Measurements from ENCODE around the gene MGAT3.

MGAT3 gene

DNA sequence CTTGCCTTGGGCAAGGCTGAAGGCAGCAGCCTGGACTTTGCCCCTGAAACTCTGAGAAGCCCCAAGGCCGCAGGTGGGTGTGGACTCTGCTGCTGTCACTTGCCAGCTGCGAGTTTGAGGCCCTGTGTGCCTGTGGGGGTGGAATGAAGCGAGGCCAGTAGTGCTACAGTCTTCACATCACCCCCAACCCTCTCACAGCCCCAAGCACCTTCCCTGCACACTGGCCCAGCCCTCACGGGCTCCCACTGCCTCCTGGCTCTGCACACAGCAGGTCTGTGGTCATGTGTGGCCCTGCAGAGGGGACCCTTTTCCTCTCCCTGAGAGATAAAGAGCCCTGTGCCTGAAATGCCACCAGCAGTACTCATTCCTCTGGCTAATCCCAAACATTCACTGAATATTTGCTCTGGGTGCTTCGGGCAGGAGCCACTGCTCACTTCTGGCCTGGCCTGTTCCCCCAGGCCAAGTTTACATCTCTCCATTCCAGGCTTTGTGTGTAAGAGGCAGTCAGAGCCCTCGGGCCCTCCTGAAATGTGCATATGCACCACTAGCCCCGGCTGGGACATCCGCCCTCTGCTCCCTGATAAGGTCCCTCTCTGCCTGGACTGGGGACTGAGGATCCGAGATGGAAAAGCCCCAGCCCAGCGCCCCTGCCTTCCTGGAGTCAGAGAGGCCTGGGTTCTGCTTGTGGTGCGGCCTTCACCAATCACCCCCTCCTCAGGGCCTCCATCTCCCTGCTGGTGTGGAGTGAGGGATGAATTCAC is 17.7 kb downstream of the MGAT3 start:
- H3K9me3 ChIP-seq (ENCODE audit: insufficient read depth, low read depth, low read length), result no peaks in the 10 kb centered on the region
- no peak overlapping the region for H3K4me3 ChIP-seq (ENCODE audit: low read length, poor library complexity, severe bottlenecking)
- H3F3A ChIP-seq (ENCODE audit: low read depth), result no peaks in the 10 kb centered on the region
- H3K79me2 ChIP-seq (ENCODE audit: insufficient read depth, low read length), result peaks cover 6% of the 10 kb centered on the region; the same call in 1 of the 2 replicates
- H2AFZ ChIP-seq (ENCODE audit: low read length), result no peak overlapping the region
- no peak overlapping the region for H3K9ac ChIP-seq (ENCODE audit: low read depth, low read length, poor library complexity, severe bottlenecking)
- H3K27me3 ChIP-seq (ENCODE audit: insufficient read depth, low read length, poor library complexity, severe bottlenecking), result no peaks in the 10 kb centered on the region
- TF ChIP-seq EZH2phosphoT487 (IDR thresholded peaks at IDR 0.05; ENCODE audit: borderline replicate concordance), result no peak
- no peaks in the 10 kb centered on the region for H3K9me2 ChIP-seq (replicated peaks; ENCODE audit: low read depth, low read length)
- no peak overlapping the region for H3K4me2 ChIP-seq (ENCODE audit: low read depth, low read length, poor library complexity, severe bottlenecking)
- H4K20me1 ChIP-seq (ENCODE audit: insufficient read depth, low read length, poor library complexity, severe bottlenecking), result peaks cover 2% of the 10 kb centered on the region
- peaks cover 4% of the 10 kb centered on the region; the same call in 1 of the 2 replicates for H3K36me3 ChIP-seq (ENCODE audit: insufficient read depth, low read length)
- H3K4me1 ChIP-seq (ENCODE audit: insufficient read depth, low read length, poor library complexity, severe bottlenecking), result peaks cover 38% of the 10 kb centered on the region

DNA sequence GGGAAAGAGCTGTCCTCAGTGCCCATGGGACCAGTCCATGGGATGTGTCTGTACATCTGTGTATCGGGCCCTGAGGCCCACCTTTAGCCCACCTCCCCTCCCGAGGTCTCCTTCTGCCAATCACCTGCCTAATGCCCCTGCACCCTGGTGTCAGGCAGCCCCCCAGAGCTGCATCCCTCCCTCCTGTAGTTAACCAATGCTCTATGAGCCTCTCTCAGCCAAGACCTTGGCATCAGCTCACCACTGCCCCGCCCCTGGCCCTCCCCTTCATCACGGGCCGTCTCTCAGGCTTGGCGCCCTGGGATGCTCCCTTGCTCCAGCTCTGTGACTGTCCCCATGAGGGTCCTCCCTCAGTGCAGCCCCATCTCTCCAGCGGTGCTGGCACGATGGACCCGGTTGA is 18.5 kb downstream of the MGAT3 start:
- Histone ChIP-seq H3K4me3 (ENCODE audit: low read length, poor library complexity, severe bottlenecking) (no peak overlapping the region), H3K36me3 (ENCODE audit: insufficient read depth, low read length) (peaks cover 4% of the 10 kb centered on the region; the same call in 1 of the 2 replicates), H3K9me3 (ENCODE audit: insufficient read depth, low read depth, low read length) (no peaks in the 10 kb centered on the region), H3K9me2 (replicated peaks; ENCODE audit: low read depth, low read length) (no peaks in the 10 kb centered on the region), H3K9ac (ENCODE audit: low read depth, low read length, poor library complexity, severe bottlenecking) (no peak overlapping the region), H3F3A (ENCODE audit: low read depth) (no peaks in the 10 kb centered on the region), H3K4me2 (ENCODE audit: low read depth, low read length, poor library complexity, severe bottlenecking) (no peak overlapping the region), H3K27me3 (ENCODE audit: insufficient read depth, low read length, poor library complexity, severe bottlenecking) (no peaks in the 10 kb centered on the region), H3K79me2 (ENCODE audit: insufficient read depth, low read length) (peaks cover 6% of the 10 kb centered on the region; the same call in 1 of the 2 replicates), H2AFZ (ENCODE audit: low read length) (no peak overlapping the region), H4K20me1 (ENCODE audit: insufficient read depth, low read length, poor library complexity, severe bottlenecking) (peaks cover 2% of the 10 kb centered on the region), H3K4me1 (ENCODE audit: insufficient read depth, low read length, poor library complexity, severe bottlenecking) (peaks cover 38% of the 10 kb centered on the region)
- no peak for TF ChIP-seq EZH2phosphoT487 (IDR thresholded peaks at IDR 0.05; ENCODE audit: borderline replicate concordance)
- TF ChIP-seq, protein P1, sequence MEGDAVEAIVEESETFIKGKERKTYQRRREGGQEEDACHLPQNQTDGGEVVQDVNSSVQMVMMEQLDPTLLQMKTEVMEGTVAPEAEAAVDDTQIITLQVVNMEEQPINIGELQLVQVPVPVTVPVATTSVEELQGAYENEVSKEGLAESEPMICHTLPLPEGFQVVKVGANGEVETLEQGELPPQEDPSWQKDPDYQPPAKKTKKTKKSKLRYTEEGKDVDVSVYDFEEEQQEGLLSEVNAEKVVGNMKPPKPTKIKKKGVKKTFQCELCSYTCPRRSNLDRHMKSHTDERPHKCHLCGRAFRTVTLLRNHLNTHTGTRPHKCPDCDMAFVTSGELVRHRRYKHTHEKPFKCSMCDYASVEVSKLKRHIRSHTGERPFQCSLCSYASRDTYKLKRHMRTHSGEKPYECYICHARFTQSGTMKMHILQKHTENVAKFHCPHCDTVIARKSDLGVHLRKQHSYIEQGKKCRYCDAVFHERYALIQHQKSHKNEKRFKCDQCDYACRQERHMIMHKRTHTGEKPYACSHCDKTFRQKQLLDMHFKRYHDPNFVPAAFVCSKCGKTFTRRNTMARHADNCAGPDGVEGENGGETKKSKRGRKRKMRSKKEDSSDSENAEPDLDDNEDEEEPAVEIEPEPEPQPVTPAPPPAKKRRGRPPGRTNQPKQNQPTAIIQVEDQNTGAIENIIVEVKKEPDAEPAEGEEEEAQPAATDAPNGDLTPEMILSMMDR (conservative IDR thresholded peaks at IDR 0.05; ENCODE audit: low read length), result no peak

DNA sequence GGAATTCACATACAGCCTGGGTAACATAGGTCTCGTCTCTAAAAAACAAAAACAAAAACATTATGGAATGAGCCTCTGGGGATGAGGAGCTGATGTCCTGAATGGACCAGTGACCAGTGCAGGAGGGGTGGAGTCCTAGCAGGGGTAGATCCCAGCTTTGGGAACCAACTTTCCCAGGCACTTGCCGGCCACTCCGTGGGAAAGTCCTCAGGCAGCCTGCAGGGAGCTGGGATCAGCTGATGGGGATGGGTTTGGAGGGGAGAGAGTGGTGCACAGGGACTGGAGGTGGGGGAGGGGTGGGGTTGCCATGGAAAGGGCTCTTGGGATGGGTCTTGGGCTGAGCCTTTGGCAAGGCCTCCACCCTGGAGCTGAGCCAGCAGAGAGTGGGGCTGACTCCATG is 19.1 kb downstream of the MGAT3 start:
- Histone ChIP-seq H3K9me2 (replicated peaks; ENCODE audit: low read depth, low read length) (no peaks in the 10 kb centered on the region), H3K9me3 (ENCODE audit: insufficient read depth, low read depth, low read length) (no peaks in the 10 kb centered on the region), H3K36me3 (ENCODE audit: insufficient read depth, low read length) (peaks cover 4% of the 10 kb centered on the region; the same call in 1 of the 2 replicates), H3K4me1 (ENCODE audit: insufficient read depth, low read length, poor library complexity, severe bottlenecking) (peaks cover 33% of the 10 kb centered on the region), H3K4me3 (ENCODE audit: low read length, poor library complexity, severe bottlenecking) (no peak overlapping the region), H3K27me3 (ENCODE audit: insufficient read depth, low read length, poor library complexity, severe bottlenecking) (no peaks in the 10 kb centered on the region), H3K9ac (ENCODE audit: low read depth, low read length, poor library complexity, severe bottlenecking) (no peak overlapping the region), H2AFZ (ENCODE audit: low read length) (no peak overlapping the region), H3K79me2 (ENCODE audit: insufficient read depth, low read length) (peaks cover 6% of the 10 kb centered on the region; the same call in 1 of the 2 replicates), H4K20me1 (ENCODE audit: insufficient read depth, low read length, poor library complexity, severe bottlenecking) (peaks cover 2% of the 10 kb centered on the region), H3K4me2 (ENCODE audit: low read depth, low read length, poor library complexity, severe bottlenecking) (no peak overlapping the region), H3F3A (ENCODE audit: low read depth) (no peaks in the 10 kb centered on the region)
- no peak for TF ChIP-seq EZH2phosphoT487 (IDR thresholded peaks at IDR 0.05; ENCODE audit: borderline replicate concordance)
- TF ChIP-seq, protein P1 (conservative IDR thresholded peaks at IDR 0.05; ENCODE audit: low read length), result no peak
